ENCODE results near the gene CLC. TPM values are rescaled to one million over a fixed set of nuclear protein-coding genes. Genes with fewer than 3 reads are reported as not detected.
"Not testable (repeated sequence)": the region's sequence is repeated elsewhere in the genome, so short reads cannot be mapped to it uniquely, and the experiment has no call there.

CLC gene
- total RNA-seq, 3 donors from 2014 or later (not counting 1 experiment from before 2014, with no cell fraction given) = 11.2 to 487 TPM; not detected in 1

DNA sequence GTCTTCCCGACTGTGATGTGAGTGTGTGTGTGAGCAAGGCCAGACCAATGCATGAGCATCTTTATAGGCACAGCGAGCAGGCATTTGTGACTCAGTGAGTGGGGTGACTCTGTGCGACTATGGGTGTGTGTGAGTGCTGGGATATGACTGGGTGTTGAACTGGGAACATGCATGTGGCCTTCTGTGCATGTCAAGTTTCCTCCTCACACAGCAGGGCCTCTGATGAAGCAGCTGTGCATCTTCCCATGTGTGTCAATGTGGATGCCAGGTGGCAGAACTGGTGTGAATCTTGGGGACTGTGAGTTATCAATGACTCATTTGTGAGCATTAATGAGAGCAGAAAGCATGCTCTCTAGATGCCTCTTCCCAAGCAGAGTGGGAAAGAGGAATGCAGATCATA lies 45.7 kb downstream of the CLC start:
- H3K27ac ChIP-seq (ENCODE audit: low read length) = no peak overlapping the region
- Mint-ChIP-seq H3K27ac (no peak overlapping the region), H3K27me3 (ENCODE audit: low read depth in 2 of 2) (peaks cover 27 to 42% of the 10 kb centered on the region in 2 donors), H3K9me3 (no peaks in the 10 kb centered on the region), H3K36me3 (no peaks in the 10 kb centered on the region), H3K4me3 (no peak overlapping the region), H3K4me1 (no peaks in the 10 kb centered on the region)
- no peaks in the 10 kb centered on the region for H3K9me3 ChIP-seq (ENCODE audit: control insufficient read depth, insufficient read depth, low read length)
- ATAC-seq = no peak
- 90% methylated on average over 3 of the region's 3 CpGs for WGBS (ENCODE audit: insufficient coverage)
- no peak for DNase-seq
- H3K27me3 ChIP-seq (ENCODE audit: control insufficient read depth, insufficient read depth, low read length) = no peaks in the 10 kb centered on the region
- intact Hi-C loops (cut with micrococcal nuclease) = no loop called here
- no peaks in the 10 kb centered on the region for H3K4me1 ChIP-seq (ENCODE audit: control insufficient read depth, insufficient read depth, low read length)
- TF ChIP-seq, protein P1, sequence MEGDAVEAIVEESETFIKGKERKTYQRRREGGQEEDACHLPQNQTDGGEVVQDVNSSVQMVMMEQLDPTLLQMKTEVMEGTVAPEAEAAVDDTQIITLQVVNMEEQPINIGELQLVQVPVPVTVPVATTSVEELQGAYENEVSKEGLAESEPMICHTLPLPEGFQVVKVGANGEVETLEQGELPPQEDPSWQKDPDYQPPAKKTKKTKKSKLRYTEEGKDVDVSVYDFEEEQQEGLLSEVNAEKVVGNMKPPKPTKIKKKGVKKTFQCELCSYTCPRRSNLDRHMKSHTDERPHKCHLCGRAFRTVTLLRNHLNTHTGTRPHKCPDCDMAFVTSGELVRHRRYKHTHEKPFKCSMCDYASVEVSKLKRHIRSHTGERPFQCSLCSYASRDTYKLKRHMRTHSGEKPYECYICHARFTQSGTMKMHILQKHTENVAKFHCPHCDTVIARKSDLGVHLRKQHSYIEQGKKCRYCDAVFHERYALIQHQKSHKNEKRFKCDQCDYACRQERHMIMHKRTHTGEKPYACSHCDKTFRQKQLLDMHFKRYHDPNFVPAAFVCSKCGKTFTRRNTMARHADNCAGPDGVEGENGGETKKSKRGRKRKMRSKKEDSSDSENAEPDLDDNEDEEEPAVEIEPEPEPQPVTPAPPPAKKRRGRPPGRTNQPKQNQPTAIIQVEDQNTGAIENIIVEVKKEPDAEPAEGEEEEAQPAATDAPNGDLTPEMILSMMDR (IDR thresholded peaks at IDR 0.05) = no peak
- no peaks in the 10 kb centered on the region for H3K36me3 ChIP-seq (ENCODE audit: control insufficient read depth, insufficient read depth, low read length)
- H3K4me3 ChIP-seq (ENCODE audit: low read length) = no peak overlapping the region

DNA sequence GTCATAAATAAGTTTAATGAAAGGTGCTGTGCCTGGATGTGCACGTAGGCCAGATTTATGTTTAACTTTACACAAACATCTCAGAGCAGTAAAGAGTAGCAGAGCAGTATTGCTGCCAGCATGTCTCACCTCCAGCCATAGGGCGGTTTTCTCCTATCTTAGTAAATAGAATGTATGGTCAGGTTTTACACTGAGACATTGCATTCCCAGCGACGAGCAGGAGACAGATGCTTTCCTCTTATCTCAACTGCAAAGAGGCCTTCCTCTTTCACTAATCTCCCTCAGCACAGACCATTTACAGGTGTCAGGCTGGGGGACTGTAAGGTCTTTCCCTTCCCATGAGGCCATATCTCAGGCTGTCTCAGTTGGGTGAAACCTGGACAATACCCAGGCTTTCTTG lies 49.2 kb downstream of the CLC start:
- H3K9me3 Mint-ChIP-seq; H3K36me3 Mint-ChIP-seq; intact Hi-C loops (cut with micrococcal nuclease); H3K4me3 ChIP-seq (ENCODE audit: low read length); H3K27me3 ChIP-seq (ENCODE audit: control insufficient read depth, insufficient read depth, low read length); H3K27ac Mint-ChIP-seq; DNase-seq; H3K27ac ChIP-seq (ENCODE audit: low read length); H3K4me3 Mint-ChIP-seq; H3K4me1 Mint-ChIP-seq; H3K4me1 ChIP-seq (ENCODE audit: control insufficient read depth, insufficient read depth, low read length); H3K9me3 ChIP-seq (ENCODE audit: control insufficient read depth, insufficient read depth, low read length); ATAC-seq; H3K36me3 ChIP-seq (ENCODE audit: control insufficient read depth, insufficient read depth, low read length): not testable (repeated sequence)
- WGBS (ENCODE audit: insufficient coverage) = 73% methylated on average over 4 of the region's 4 CpGs
- peaks cover 22 to 36% of the 10 kb centered on the region in 2 donors for H3K27me3 Mint-ChIP-seq (ENCODE audit: low read depth in 2 of 2)

DNA sequence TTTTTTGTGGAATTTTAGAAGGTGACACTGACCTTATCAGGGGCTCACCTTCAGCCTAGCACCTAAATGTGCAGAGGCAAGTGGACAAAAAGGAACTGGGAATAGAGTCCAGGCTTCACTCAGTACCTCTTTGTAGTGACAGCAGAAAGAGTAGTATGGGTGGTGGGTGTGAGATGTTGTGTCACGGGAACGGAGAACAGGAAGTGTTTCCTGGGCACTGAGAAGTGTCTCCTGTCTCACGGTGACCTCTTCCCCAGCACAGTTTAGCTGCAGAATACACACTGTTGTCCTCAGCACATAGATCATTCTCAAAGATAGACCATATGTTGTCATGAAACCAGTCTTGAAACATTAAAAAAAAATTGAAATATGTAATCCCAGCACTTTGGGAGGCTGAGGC lies 51.1 kb downstream of the CLC start:
- Histone ChIP-seq H3K9me3 (ENCODE audit: control insufficient read depth, insufficient read depth, low read length) (no peaks in the 10 kb centered on the region), H3K4me1 (ENCODE audit: control insufficient read depth, insufficient read depth, low read length) (no peaks in the 10 kb centered on the region), H3K36me3 (ENCODE audit: control insufficient read depth, insufficient read depth, low read length) (no peaks in the 10 kb centered on the region), H3K4me3 (ENCODE audit: low read length) (no peak overlapping the region), H3K27me3 (ENCODE audit: control insufficient read depth, insufficient read depth, low read length) (no peaks in the 10 kb centered on the region), H3K27ac (ENCODE audit: low read length) (no peak overlapping the region)
- H3K4me1 Mint-ChIP-seq = no peaks in the 10 kb centered on the region
- ATAC-seq (no peak), DNase-seq (no peak)
- H3K27me3 Mint-ChIP-seq (ENCODE audit: low read depth in 2 of 2) = peaks cover 20 to 28% of the 10 kb centered on the region in 2 donors
- TF ChIP-seq, protein P1 (IDR thresholded peaks at IDR 0.05) = no peak
- H3K4me3 Mint-ChIP-seq = no peak overlapping the region
- WGBS (ENCODE audit: insufficient coverage) = 52% methylated on average over 3 of the region's 3 CpGs
- no peaks in the 10 kb centered on the region for H3K9me3 Mint-ChIP-seq
- intact Hi-C loops (cut with micrococcal nuclease) = no loop called here
- H3K27ac Mint-ChIP-seq = no peak overlapping the region
- H3K36me3 Mint-ChIP-seq = no peaks in the 10 kb centered on the region

DNA sequence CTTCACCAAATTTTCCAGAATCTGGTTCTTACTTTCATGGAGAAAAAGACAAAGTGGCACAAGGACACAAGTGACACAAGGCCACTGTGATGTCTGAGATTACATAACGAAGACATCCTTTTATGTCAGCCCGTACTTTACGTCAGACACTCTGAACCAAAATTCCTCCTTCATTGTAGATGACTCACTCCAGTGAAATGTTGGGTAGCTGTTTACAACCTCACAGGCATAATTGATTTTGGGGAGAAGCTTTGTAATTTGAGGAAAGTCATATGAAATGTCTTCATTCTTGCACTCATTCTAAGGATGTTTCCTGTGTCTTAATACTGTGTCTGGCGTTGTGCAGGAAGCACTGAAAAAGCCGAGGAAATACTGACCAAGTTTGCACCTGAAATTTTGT lies 53.6 kb downstream of the CLC start:
- no peak overlapping the region for H3K4me3 Mint-ChIP-seq
- H3K4me1 ChIP-seq (ENCODE audit: control insufficient read depth, insufficient read depth, low read length) = no peaks in the 10 kb centered on the region
- TF ChIP-seq, protein P1 (IDR thresholded peaks at IDR 0.05) = no peak
- DNase-seq (no peak), ATAC-seq (no peak)
- no peaks in the 10 kb centered on the region for H3K36me3 ChIP-seq (ENCODE audit: control insufficient read depth, insufficient read depth, low read length)
- intact Hi-C loops (cut with micrococcal nuclease) = no loop called here
- WGBS (ENCODE audit: insufficient coverage) = 85% methylated on average over 5 of the region's 5 CpGs
- H3K27ac ChIP-seq (ENCODE audit: low read length) = no peak overlapping the region
- H3K4me3 ChIP-seq (ENCODE audit: low read length) = no peak overlapping the region
- H3K9me3 Mint-ChIP-seq = no peaks in the 10 kb centered on the region
- H3K27me3 ChIP-seq (ENCODE audit: control insufficient read depth, insufficient read depth, low read length) = no peaks in the 10 kb centered on the region
- no peaks in the 10 kb centered on the region for H3K4me1 Mint-ChIP-seq
- no peak overlapping the region for H3K27ac Mint-ChIP-seq
- H3K36me3 Mint-ChIP-seq = no peaks in the 10 kb centered on the region
- peaks cover 10 to 16% of the 10 kb centered on the region in 2 donors for H3K27me3 Mint-ChIP-seq (ENCODE audit: low read depth in 2 of 2)
- no peaks in the 10 kb centered on the region for H3K9me3 ChIP-seq (ENCODE audit: control insufficient read depth, insufficient read depth, low read length)
